PC-3 (cell line): ENCODE data around the gene TET2. TPM values are rescaled to one million over a fixed set of nuclear protein-coding genes. Genes with fewer than 3 reads are reported as not detected.

Experiments used
- ATAC-seq: fragments of 200-7000 bp; cut with Tn5 transposase; 2 replicates; pipeline ENCODE4 v1.9.1; 2020; ENCODE audit warnings: mild to moderate bottlenecking, moderate library complexity
- BruUV-seq: library from RNA; stranded (reverse); fragments of 400-500 nt; replicated peaks from 2 replicates; lab custom pipeline; 2021; lab: Mats Ljungman, UMichigan
- CTCF ChIA-PET: fragments of 300-600 bp; sonication (Branson Sonifier 250); formaldehyde crosslinking; loops from one replicate; lab custom pipeline; 2022; ENCODE audit warnings: antibody characterized with exemption; lab: Charles Lee
- POLR2A ChIA-PET: fragments of 300-600 bp; sonication (Branson Sonifier 250); formaldehyde crosslinking; loops from one replicate; lab custom pipeline; 2022; ENCODE audit warnings: antibody characterized with exemption; ENCODE audit not compliant: unreplicated experiment; lab: Charles Lee
- DNase-seq: peaks from one replicate; pipeline ENCODE4 v3.0.0-alpha.2; 2015
- H2AFZ ChIP-seq: fragments of 300-600 bp; sonication (generic); 2 replicates; pipeline ENCODE4 v1.6.0; 2016; ENCODE audit warnings: antibody characterized with exemption, low read length
- H3F3A ChIP-seq: fragments of 300-600 bp; sonication (generic); one replicate; pipeline ENCODE4 v1.6.0; 2017; ENCODE audit warnings: antibody characterized with exemption, low read length, control low read depth, mild to moderate bottlenecking; ENCODE audit not compliant: unreplicated experiment
- H3K27ac ChIP-seq: fragments of 300-600 bp; sonication (generic); 2 replicates; pipeline ENCODE4 v1.5.1; 2016; ENCODE audit warnings: mild to moderate bottlenecking, low read length
- H3K27me3 ChIP-seq: fragments of 300-600 bp; sonication (generic); 2 replicates; pipeline ENCODE4 v1.6.1; 2016; ENCODE audit warnings: low read length, mixed read lengths
- H3K36me3 ChIP-seq: fragments of 300-600 bp; sonication (generic); 2 replicates; pipeline ENCODE4 v1.6.1; 2016; ENCODE audit warnings: low read depth, mixed run types, low read length, mixed read lengths
- H3K4me1 ChIP-seq: fragments of 300-600 bp; sonication (generic); 2 replicates; pipeline ENCODE4 v1.5.1; 2016; ENCODE audit warnings: low read length; ENCODE audit not compliant: insufficient read depth
- H3K4me2 ChIP-seq: fragments of 300-600 bp; sonication (generic); 2 replicates; pipeline ENCODE4 v1.6.0; 2016; ENCODE audit warnings: low read length
- H3K4me3 ChIP-seq: fragments of 300-600 bp; sonication (generic); 2 replicates; pipeline ENCODE4 v1.5.1; 2016; ENCODE audit warnings: mild to moderate bottlenecking, low read length, mixed read lengths
- H3K79me2 ChIP-seq: fragments of 300-600 bp; sonication (generic); 2 replicates; pipeline ENCODE4 v1.6.1; 2017; ENCODE audit warnings: low read length, mixed read lengths
- H3K9ac ChIP-seq: fragments of 300-600 bp; sonication (generic); 2 replicates; pipeline ENCODE4 v1.6.0; 2016; ENCODE audit warnings: mild to moderate bottlenecking, low read length
- H3K9me2 ChIP-seq: fragments of 300-600 bp; sonication (generic); replicated peaks from 2 replicates; pipeline ENCODE4 v1.6.1; 2016; ENCODE audit warnings: mixed run types, low read length, mixed read lengths
- H3K9me3 ChIP-seq: fragments of 300-600 bp; sonication (generic); 2 replicates; pipeline ENCODE4 v1.6.1; 2016; ENCODE audit warnings: low read length, mixed read lengths
- H4K20me1 ChIP-seq: fragments of 300-600 bp; sonication (generic); 2 replicates; pipeline ENCODE4 v1.6.1; 2016; ENCODE audit warnings: low read length, mixed read lengths
- CTCF ChIP-seq: fragments of 300-600 bp; sonication (generic); conservative IDR thresholded peaks from 2 replicates; pipeline ENCODE4 v1.5.1; 2017; ENCODE audit warnings: antibody characterized with exemption, low read depth, mild to moderate bottlenecking, low read length
- EZH2 ChIP-seq: fragments of 300-600 bp; sonication (generic); IDR thresholded peaks from one replicate; pipeline ENCODE4 v1.6.1; 2017; ENCODE audit warnings: antibody characterized with exemption, mild to moderate bottlenecking, low read length; ENCODE audit not compliant: unreplicated experiment
- EZH2phosphoT487 ChIP-seq: fragments of 300-600 bp; sonication (generic); IDR thresholded peaks from 2 replicates; pipeline ENCODE4 v1.6.1; 2018; ENCODE audit warnings: mild to moderate bottlenecking, antibody characterized with exemption, low read length, borderline replicate concordance
- intact Hi-C: fragments of 100-400 bp; cut with micrococcal nuclease; formaldehyde crosslinking; loops from 2 replicates; pipeline ENCODE4 v1.9.0; 2023
- total RNA-seq: library from RNA; depleted of rRNA; stranded (reverse); fragments of >200 nt; gene quantifications from 2 replicates; pipeline ENCODE4 v1.2.3, GENCODE V29; 2014

Gene TET2
- total RNA-seq, 1 experiment from 2014 or later: 5.6 TPM

GRCh38 chr4:105265689-105266088 lies 119.0 kb downstream of the TET2 start:
- H4K20me1 ChIP-seq: no peaks in the 10 kb centered on the region
- no peaks in the 10 kb centered on the region for H3K4me1 ChIP-seq
- H3K27me3 ChIP-seq: no peaks in the 10 kb centered on the region
- no peak overlapping the region for H2AFZ ChIP-seq
- H3K27ac ChIP-seq: no peak overlapping the region
- DNase-seq (no peak), ATAC-seq (no peak)
- intact Hi-C loops: no loop called here
- CTCF ChIA-PET: no interaction called here
- no peaks in the 10 kb centered on the region for H3K9me3 ChIP-seq
- no peaks in the 10 kb centered on the region for H3K79me2 ChIP-seq
- no peak overlapping the region for H3K4me3 ChIP-seq
- H3K36me3 ChIP-seq: no peaks in the 10 kb centered on the region; the same call in 1 of the 2 replicates
- POLR2A ChIA-PET: no interaction called here
- H3K9ac ChIP-seq: no peak overlapping the region
- no peak overlapping the region for H3K4me2 ChIP-seq
- TF ChIP-seq EZH2phosphoT487 (no peak), EZH2 (no peak), CTCF (no peak)
- no TSS peak for BruUV-seq
- no peaks in the 10 kb centered on the region for H3F3A ChIP-seq
- H3K9me2 ChIP-seq: no peaks in the 10 kb centered on the region

- no peaks in the 10 kb centered on the region for H3K9me2 ChIP-seq
- DNase-seq (no peak), ATAC-seq (no peak)
- no peaks in the 10 kb centered on the region for H3F3A ChIP-seq
- no peaks in the 10 kb centered on the region for H3K9me3 ChIP-seq
- H3K79me2 ChIP-seq: no peaks in the 10 kb centered on the region
- TF ChIP-seq EZH2 (no peak), EZH2phosphoT487 (no peak), CTCF (no peak)
- no peak overlapping the region for H2AFZ ChIP-seq
- CTCF ChIA-PET: no interaction called here
- no peak overlapping the region for H3K4me3 ChIP-seq
- no peaks in the 10 kb centered on the region for H3K27me3 ChIP-seq
- POLR2A ChIA-PET: no interaction called here
- no peak overlapping the region for H3K9ac ChIP-seq
- no peak overlapping the region for H3K27ac ChIP-seq
- H3K4me2 ChIP-seq: no peak overlapping the region
- no peaks in the 10 kb centered on the region for H3K4me1 ChIP-seq
- intact Hi-C loops: no loop called here
- no peaks in the 10 kb centered on the region; the same call in 1 of the 2 replicates for H3K36me3 ChIP-seq
- no TSS peak for BruUV-seq
- no peaks in the 10 kb centered on the region for H4K20me1 ChIP-seq
These were observed 120.6 kb downstream of the TET2 start for GRCh38 chr4:105267280-105267679.

- Histone ChIP-seq H3K79me2 (no peaks in the 10 kb centered on the region), H3K9me3 (no peaks in the 10 kb centered on the region), H3K4me2 (no peak overlapping the region), H4K20me1 (no peaks in the 10 kb centered on the region), H3K27me3 (no peaks in the 10 kb centered on the region), H3K9ac (no peak overlapping the region), H3K4me1 (no peaks in the 10 kb centered on the region), H3K9me2 (no peaks in the 10 kb centered on the region), H3K36me3 (peaks cover 6% of the 10 kb centered on the region), H3K27ac (no peak overlapping the region), H3K4me3 (no peak overlapping the region), H3F3A (no peaks in the 10 kb centered on the region), H2AFZ (no peak overlapping the region)
- ChIA-PET POLR2A (no interaction called here), CTCF (no interaction called here)
- intact Hi-C loops: no loop called here
- DNase-seq: no peak
- no peak for ATAC-seq
- no peak for TF ChIP-seq CTCF
- TF ChIP-seq EZH2: no peak
- TF ChIP-seq EZH2phosphoT487: no peak
- BruUV-seq: no TSS peak
These were observed 125.3 kb downstream of the TET2 start for GRCh38 chr4:105272002-105272401.
